Activated naive CD8-positive, alpha-beta T cell (primary cell): Measurements from ENCODE around the gene LRRC26.
A peak's percentile ranks its signal among the peaks of the same experiment; 100 is the strongest.

ENCODE experiments used
- H3K27ac Mint-ChIP-seq: one replicate; pipeline ENCODE4 v1.8.0; 2021; ENCODE audit warnings: mixed read lengths
- H3K27me3 Mint-ChIP-seq: one replicate; pipeline ENCODE4 v1.8.0; 2021; ENCODE audit warnings: mixed read lengths
- H3K36me3 Mint-ChIP-seq: one replicate; pipeline ENCODE4 v1.8.0; 2021; ENCODE audit warnings: mixed read lengths
- H3K4me1 Mint-ChIP-seq: one replicate; pipeline ENCODE4 v1.8.0; 2021; ENCODE audit warnings: low read depth, mixed read lengths
- H3K4me3 Mint-ChIP-seq: one replicate; pipeline ENCODE4 v1.8.0; 2021; ENCODE audit warnings: mild to moderate bottlenecking, mixed read lengths
- H3K9me3 Mint-ChIP-seq: one replicate; pipeline ENCODE4 v1.8.0; 2021; ENCODE audit warnings: low read depth, mixed read lengths

The LRRC26 gene

DNA sequence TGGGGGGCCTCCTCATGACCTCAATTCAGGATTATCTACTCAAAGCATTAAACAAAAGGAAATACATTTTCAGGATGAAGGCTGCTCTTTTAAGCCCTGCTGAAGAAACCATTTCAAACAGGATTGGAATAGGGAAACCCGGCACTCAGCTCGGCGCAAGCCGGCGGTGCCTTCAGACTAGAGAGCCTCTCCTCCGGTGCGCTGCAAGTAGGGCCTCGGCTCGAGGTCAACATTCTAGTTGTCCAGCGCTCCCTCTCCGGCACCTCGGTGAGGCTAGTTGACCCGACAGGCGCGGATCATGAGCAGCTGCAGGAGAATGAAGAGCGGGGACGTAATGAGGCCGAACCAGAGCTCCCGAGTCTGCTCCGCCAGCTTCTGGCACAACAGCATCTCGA, 34.9 kb upstream of the LRRC26 start:
- Mint-ChIP-seq H3K36me3 (peaks cover 3% of the 10 kb centered on the region), H3K4me3 (peak overlapping the region; percentile 95), H3K27me3 (no peaks in the 10 kb centered on the region), H3K9me3 (no peaks in the 10 kb centered on the region), H3K4me1 (peaks cover 37% of the 10 kb centered on the region), H3K27ac (peak overlapping the region; percentile 93)

DNA sequence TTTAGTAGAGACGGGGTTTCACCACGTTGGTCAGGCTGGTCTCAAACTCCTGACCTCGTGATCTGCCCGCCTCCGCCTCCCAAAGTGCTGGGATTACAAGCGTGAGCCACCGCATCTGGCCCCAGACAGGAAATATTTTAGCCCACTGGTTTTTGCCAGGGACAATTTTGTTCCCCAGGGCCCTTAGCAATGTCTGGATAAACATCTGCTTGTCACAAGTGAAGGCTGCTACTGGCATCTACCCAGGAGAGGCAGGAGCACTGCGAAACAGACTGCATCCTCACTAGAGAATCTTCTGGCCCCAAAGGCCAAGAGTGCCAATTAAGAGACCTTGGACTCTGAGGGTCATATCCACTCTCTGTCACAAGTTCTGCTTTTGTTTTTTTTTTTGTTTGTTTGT, 33.1 kb upstream of the LRRC26 start:
- Mint-ChIP-seq H3K9me3 (no peaks in the 10 kb centered on the region), H3K27ac (no peak overlapping the region), H3K4me3 (peak overlapping the region; percentile 40), H3K27me3 (no peaks in the 10 kb centered on the region), H3K4me1 (peaks cover 39% of the 10 kb centered on the region), H3K36me3 (peaks cover 3% of the 10 kb centered on the region)

GRCh38 chr9:137201205-137201868, 31.5 kb upstream of the LRRC26 start:
- no peaks in the 10 kb centered on the region for H3K27me3 Mint-ChIP-seq

DNA sequence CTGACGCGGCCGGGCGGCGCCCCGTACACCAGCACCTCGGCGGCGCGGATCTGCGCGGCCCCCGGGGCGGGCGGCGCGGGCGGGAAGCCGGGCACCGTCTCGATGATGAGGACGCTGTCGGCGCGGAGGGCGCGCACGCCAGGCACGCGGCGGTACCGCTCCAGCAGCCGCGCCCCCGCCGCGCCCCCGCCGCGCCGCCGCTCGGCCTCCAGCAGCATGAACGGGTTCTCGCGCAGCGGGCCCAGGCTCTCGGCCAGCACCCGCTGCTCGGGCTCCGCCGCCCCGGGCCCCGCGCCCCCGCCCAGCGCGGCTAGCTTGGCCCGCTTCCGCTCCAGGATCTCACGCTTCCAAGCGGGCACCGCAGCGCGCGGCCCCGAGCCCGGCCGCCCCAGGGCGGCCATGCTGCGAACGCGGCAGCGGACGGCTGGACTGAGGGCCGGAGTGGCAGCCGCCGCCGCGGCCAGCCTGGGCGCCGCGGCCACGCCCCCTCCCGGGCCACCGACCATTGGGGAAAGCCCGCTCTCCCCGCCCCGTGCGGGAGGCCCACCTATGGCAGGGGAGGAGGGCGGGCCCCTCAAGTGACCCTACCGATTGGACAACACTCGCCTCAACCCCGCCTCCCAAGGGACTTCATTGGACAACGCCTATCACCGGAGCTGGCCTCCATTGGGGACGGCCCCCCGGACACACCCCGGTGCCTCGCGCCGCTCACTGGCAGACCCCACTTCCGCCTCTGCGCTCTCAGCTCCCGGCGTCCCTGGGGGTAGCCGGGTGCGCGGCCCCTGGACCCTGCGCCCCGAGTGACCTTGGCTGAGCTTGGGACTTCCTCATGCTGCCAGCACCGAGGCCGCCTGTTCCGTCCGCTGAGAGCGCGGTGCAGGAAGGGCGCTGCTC, 30.7 kb upstream of the LRRC26 start, which contains the start of gene TPRN:
TPRN (minus strand) TSS at position 431 of the 894 bp plus-strand sequence; CDS start at position 401, 30 bp downstream.
- H3K9me3 Mint-ChIP-seq, result no peaks in the 10 kb centered on the region

More at GRCh38 chr9:137201205-137201868, 31.5 kb upstream of the LRRC26 start:
- H3K27ac Mint-ChIP-seq, result peak overlapping the region; percentile 58
- peak overlapping the region; percentile 83 for H3K4me3 Mint-ChIP-seq
- H3K9me3 Mint-ChIP-seq, result no peaks in the 10 kb centered on the region
- H3K4me1 Mint-ChIP-seq, result peaks cover 26% of the 10 kb centered on the region
- no peaks in the 10 kb centered on the region for H3K36me3 Mint-ChIP-seq

DNA sequence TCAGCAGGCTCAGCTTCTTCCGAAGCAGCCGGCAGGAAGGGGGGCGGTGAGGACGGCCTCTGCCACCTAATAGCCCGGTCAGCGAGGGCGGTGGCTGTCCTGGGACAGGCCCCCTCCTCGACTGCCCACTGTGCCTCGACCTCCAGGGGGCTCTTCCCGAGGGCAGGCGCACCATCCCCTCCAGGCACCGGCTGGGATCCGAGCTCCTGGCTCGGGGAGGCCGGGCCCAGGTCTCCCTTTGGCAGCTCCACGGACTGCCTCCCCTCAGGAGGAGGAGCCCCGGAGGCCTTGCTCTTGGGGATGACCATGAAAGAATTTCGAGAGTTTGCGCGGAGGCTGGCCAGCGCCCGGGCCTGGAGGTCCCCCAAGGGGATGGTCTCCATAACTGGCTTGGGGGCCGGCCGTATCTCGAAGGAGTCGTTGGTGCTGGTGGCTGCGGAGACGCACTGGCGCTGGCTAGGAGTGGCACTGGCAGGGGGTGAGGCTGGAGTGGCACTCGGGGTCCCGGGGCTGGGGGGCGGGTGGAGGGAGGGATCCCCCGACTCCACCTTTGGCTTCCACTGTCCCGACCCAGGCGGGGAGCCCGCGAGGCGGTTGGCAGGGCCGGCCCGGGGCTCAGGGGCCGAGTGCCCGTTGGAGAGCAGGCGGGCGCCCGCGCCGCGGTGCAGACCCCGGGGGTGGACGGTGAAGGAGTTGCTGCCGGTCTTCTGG, 29.7 kb upstream of the LRRC26 start:
- H3K4me1 Mint-ChIP-seq, result peaks cover 23% of the 10 kb centered on the region
- no peaks in the 10 kb centered on the region for H3K36me3 Mint-ChIP-seq
- H3K9me3 Mint-ChIP-seq, result no peaks in the 10 kb centered on the region
- H3K27me3 Mint-ChIP-seq, result no peaks in the 10 kb centered on the region
- H3K27ac Mint-ChIP-seq, result no peak overlapping the region
- peak overlapping the region; percentile 81 for H3K4me3 Mint-ChIP-seq

More for the DNA sequence above, 30.7 kb upstream of the LRRC26 start, which contains the start of gene TPRN:
- H3K27me3 Mint-ChIP-seq, result no peaks in the 10 kb centered on the region
- no peaks in the 10 kb centered on the region for H3K36me3 Mint-ChIP-seq
- peak within 1 kb of the TSS; percentile 58 for H3K27ac Mint-ChIP-seq
- H3K4me1 Mint-ChIP-seq, result peaks cover 24% of the 10 kb centered on the region
- peak within 1 kb of the TSS; percentile 83 for H3K4me3 Mint-ChIP-seq

GRCh38 chr9:137198902-137199283, 29.0 kb upstream of the LRRC26 start:
- H3K4me3 Mint-ChIP-seq, result no peak overlapping the region
- no peak overlapping the region for H3K27ac Mint-ChIP-seq
- H3K36me3 Mint-ChIP-seq, result no peaks in the 10 kb centered on the region
- H3K4me1 Mint-ChIP-seq, result peaks cover 16% of the 10 kb centered on the region
- H3K9me3 Mint-ChIP-seq, result no peaks in the 10 kb centered on the region
- H3K27me3 Mint-ChIP-seq, result no peaks in the 10 kb centered on the region

GRCh38 chr9:137198051-137198901, 28.4 kb upstream of the LRRC26 start:
- Mint-ChIP-seq H3K27me3 (no peaks in the 10 kb centered on the region), H3K9me3 (no peaks in the 10 kb centered on the region), H3K4me3 (no peak overlapping the region), H3K27ac (no peak overlapping the region), H3K36me3 (no peaks in the 10 kb centered on the region), H3K4me1 (peaks cover 13% of the 10 kb centered on the region)

- no peaks in the 10 kb centered on the region for H3K9me3 Mint-ChIP-seq
- no peaks in the 10 kb centered on the region for H3K36me3 Mint-ChIP-seq
- no peaks in the 10 kb centered on the region for H3K27me3 Mint-ChIP-seq
- H3K27ac Mint-ChIP-seq, result no peak overlapping the region
- no peak overlapping the region for H3K4me3 Mint-ChIP-seq
- peaks cover 5% of the 10 kb centered on the region for H3K4me1 Mint-ChIP-seq
Measured at GRCh38 chr9:137195525-137196220, 25.8 kb upstream of the LRRC26 start.

- no peaks in the 10 kb centered on the region for H3K9me3 Mint-ChIP-seq
- H3K4me1 Mint-ChIP-seq, result peaks cover 6% of the 10 kb centered on the region
- H3K4me3 Mint-ChIP-seq, result no peak overlapping the region
- no peaks in the 10 kb centered on the region for H3K27me3 Mint-ChIP-seq
- no peaks in the 10 kb centered on the region for H3K36me3 Mint-ChIP-seq
- no peak overlapping the region for H3K27ac Mint-ChIP-seq
Measured at GRCh38 chr9:137194909-137195308, 25.1 kb upstream of the LRRC26 start.

GRCh38 chr9:137194388-137194787, 24.5 kb upstream of the LRRC26 start:
- Mint-ChIP-seq H3K9me3 (no peaks in the 10 kb centered on the region), H3K27ac (no peak overlapping the region), H3K27me3 (no peaks in the 10 kb centered on the region), H3K4me3 (no peak overlapping the region), H3K4me1 (peaks cover 6% of the 10 kb centered on the region), H3K36me3 (no peaks in the 10 kb centered on the region)

- H3K27me3 Mint-ChIP-seq, result no peaks in the 10 kb centered on the region
- no peaks in the 10 kb centered on the region for H3K9me3 Mint-ChIP-seq
- H3K36me3 Mint-ChIP-seq, result no peaks in the 10 kb centered on the region
- H3K4me1 Mint-ChIP-seq, result peaks cover 9% of the 10 kb centered on the region
- no peak overlapping the region for H3K4me3 Mint-ChIP-seq
- no peak overlapping the region for H3K27ac Mint-ChIP-seq
Measured at GRCh38 chr9:137193771-137194170, 23.9 kb upstream of the LRRC26 start.

DNA sequence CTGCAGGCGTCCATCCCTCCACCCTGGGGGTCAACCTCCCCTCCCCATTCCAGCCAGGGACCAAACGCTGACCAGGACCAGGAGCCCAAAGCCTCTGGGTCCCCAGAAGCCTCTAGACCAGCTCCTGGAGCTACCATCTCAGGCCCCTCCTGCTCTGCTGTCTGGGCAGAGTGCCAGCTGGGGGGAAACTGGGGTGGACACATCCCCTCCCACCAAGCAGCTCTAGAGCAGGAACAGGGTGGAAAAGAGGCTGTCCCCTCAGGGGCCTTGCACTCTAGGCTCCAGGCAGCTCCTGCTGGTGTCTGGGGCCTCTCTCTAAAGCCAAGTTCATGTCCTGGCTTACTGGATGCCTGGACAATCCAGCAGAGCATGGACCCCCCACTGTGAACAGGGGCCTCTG, 23.0 kb upstream of the LRRC26 start:
- H3K27me3 Mint-ChIP-seq, result no peaks in the 10 kb centered on the region
- H3K9me3 Mint-ChIP-seq, result no peaks in the 10 kb centered on the region
- no peak overlapping the region for H3K4me3 Mint-ChIP-seq
- peaks cover 11% of the 10 kb centered on the region for H3K4me1 Mint-ChIP-seq
- no peak overlapping the region for H3K27ac Mint-ChIP-seq
- H3K36me3 Mint-ChIP-seq, result no peaks in the 10 kb centered on the region

GRCh38 chr9:137192448-137192780, 22.6 kb upstream of the LRRC26 start:
- H3K27ac Mint-ChIP-seq, result no peak overlapping the region
- H3K4me1 Mint-ChIP-seq, result peaks cover 14% of the 10 kb centered on the region
- H3K9me3 Mint-ChIP-seq, result no peaks in the 10 kb centered on the region
- no peaks in the 10 kb centered on the region for H3K27me3 Mint-ChIP-seq
- no peak overlapping the region for H3K4me3 Mint-ChIP-seq
- no peaks in the 10 kb centered on the region for H3K36me3 Mint-ChIP-seq
